IPS-11a (cell line): Measurements from ENCODE around the gene WDR91.

Source experiments
- H3K4me3 ChIP-seq: one replicate; pipeline ENCODE4 v1.5.1; 2013; ENCODE audit warnings: low read depth, low read length, control low read depth

Gene WDR91

GRCh38 chr7:135200821-135201331 is 10.4 kb downstream of the WDR91 start:
- H3K4me3 ChIP-seq = no peak overlapping the region

DNA sequence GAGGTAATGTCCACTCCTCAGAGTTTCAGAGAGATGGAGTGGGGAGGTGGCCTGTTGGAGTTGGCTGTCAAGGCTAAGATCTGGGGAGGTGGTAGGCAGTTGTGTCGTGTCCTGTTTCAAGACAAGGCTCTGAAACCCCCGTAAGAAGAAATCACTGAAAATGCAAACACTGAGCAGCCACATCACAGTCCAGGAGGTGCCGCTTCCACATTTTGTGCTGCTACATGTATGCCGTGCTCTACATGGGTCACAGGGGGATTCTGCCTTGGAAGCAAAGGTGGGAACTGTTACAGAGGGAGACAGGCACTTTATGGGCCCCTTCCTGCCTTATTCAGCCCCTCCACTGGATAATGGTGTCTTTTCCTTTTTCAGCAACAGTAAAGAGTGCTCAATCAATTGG is 11.9 kb downstream of the WDR91 start:
- H3K4me3 ChIP-seq = no peak overlapping the region

- no peak overlapping the region for H3K4me3 ChIP-seq
Measured at GRCh38 chr7:135197906-135198655, 13.2 kb downstream of the WDR91 start.

DNA sequence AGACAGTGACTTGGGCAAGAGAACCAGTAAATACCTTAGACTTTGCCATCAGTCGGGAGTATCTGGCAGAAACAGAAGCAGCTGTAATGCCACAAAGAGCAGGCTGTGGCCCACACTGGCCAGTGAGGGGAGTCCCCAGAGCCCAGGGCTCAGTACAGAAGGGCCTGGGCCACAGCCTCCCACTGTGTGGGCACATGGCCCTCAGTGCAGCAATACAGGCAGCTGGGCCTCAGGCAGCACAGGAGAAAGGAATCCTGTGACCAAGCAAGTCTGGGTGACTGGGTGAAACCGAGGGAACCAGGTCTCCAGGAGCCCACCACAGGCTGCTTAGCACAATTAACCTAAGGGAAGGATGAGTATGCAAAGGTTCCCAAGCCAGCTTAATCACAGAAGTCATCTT is 14.0 kb downstream of the WDR91 start:
- H3K4me3 ChIP-seq = no peak overlapping the region

DNA sequence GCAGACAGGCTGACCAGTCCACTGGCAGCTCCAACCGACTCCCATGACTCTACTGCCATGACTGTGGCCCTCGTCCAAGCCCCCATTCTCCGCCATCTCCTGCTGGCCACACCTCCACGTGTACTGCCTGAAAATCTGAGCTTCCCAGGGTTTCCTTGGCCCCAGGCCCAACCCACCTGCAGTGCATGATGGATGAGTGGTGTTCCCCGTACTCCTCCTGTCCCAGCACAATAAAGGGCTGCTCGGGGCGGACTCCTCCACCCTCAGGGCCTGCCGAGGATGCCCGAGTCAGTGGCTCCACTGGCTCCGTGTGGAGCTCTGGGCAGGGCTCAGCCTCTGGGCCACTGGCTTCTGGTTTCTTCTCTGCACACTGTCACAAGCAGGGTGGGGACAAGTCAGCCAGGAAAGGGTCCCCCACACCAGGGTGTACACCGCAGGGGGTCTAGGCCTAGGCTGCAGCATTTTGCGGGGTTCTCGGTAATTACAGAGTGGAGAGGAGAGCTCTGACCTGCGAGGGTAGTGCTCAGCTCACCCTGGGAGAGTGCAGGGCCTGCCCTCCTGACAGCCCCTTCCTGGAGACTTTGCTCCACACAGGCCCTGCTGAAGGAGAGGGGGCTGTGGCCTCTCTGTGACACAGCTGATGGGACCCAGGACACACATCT is 15.2 kb downstream of the WDR91 start:
- H3K4me3 ChIP-seq = no peak overlapping the region

DNA sequence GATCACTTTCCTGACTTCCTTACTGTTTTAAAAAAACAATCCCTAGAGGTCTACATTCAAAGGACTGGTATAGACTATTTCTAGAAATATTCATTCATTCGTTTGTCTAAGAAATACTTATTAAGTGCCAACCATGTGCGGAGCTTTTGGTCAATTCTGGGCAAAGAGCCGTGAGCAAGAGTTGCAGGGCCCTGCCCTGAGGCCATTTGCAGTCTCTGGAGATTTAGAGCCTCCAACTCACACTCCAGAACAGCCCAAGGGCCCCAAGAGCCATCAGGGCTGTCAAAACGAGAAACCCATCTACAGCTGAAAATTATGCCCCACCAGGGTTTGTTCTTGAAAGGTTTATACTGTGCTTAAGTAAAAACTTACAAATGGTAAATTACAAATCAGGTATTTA is 16.2 kb downstream of the WDR91 start:
- no peak overlapping the region for H3K4me3 ChIP-seq

DNA sequence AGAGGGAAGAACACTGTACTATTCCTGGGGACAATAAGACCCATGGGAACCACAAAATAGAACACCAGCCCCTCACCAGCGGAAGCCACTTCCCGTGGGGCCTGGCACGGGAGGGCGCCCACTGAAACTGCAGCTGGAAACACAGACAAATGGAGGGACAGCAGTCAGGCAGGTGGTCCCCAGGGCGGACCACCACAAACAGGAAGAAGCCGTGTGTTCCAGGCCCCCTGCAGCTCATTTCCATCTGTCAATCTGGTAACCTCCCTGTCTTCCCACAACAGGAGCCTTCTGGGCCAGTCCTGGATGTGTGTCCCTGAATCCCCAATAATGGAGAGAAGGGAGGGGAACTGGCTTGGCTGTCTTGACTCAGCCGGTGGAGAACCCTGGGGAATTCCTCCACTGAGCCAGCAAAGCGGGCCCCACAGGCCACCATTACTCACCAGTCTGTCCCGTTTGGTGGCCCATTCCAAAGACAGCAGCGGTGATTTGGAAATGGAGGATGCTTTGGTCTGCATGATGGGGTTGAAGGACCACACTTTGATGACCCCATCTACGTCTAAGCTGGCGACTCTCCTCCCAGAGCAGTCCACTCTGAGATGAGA is 16.7 kb downstream of the WDR91 start:
- H3K4me3 ChIP-seq = no peak overlapping the region

- H3K4me3 ChIP-seq = no peak overlapping the region
Measured at GRCh38 chr7:135193615-135194081, 17.7 kb downstream of the WDR91 start.

DNA sequence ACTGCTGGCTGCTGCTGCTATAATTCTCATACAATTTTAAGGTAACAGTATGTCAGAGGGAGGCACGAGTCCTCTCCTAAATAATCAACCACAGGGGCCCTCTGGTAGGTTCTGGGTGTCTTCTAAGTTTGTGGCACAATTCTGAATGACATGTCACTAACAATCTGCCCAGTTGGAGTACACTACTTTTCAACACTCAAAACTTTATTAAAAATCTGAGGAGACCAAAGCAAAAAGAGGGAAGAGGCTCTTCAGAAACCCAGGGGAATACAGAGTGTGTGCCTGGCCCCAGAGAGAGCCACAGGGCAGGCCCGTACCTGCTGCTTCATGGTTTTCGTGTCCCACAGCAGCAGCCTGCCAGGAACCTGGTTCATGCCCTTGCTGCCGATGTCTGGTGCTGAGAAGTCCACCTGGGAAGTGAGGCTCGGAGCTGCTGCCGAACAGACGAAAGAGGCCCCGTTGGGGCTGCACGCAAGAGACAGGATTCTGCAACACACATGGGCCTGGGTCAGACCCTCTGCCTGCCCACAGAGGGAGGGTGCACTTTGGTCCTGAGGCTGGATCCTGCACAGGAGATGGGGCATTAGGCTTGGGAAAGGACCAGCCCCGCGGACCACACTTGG is 18.3 kb downstream of the WDR91 start:
- H3K4me3 ChIP-seq = no peak overlapping the region

- no peak overlapping the region for H3K4me3 ChIP-seq
Measured at GRCh38 chr7:135190703-135191102, 20.6 kb downstream of the WDR91 start.

DNA sequence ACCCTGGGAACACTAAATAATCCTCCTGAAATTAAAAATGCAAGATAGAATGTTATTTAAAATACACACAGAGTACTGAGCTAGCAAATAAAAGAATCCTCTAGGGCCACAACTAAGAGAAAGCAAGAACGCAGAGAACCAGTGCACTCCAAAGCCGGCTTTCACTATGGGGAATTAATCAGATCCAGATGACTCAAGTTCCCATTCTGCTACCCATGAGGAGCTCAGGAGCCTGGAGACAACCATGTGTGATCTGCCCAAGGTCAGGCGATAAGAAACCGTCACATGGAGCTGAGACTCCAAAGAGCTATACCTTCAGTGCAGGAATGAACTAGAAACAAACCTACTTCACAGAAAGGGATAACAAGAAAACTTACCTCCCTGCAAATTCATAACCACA is 21.4 kb downstream of the WDR91 start:
- no peak overlapping the region for H3K4me3 ChIP-seq

DNA sequence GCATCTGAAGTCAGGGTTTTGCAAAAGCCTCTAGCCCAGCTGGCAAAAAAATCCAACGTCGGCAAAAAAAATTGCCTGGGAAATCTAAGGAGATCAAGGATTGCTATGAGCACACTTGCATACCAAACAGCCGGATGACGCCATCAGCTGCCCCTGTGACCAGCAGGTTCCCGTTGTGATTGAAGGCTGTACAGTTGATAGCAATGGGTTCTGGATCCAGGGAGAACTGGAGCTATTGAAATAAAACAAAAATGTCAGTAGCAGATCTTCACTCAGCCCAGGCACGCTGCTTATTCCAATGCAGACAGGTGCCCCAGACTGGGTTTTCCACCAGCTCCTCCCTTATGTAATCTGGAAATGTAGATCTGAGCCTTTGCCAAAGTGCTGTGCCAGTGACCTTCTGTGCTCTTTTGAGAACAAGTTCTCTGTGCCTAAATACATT is 22.1 kb downstream of the WDR91 start:
- no peak overlapping the region for H3K4me3 ChIP-seq

GRCh38 chr7:135188298-135188984 is 22.9 kb downstream of the WDR91 start:
- H3K4me3 ChIP-seq = no peak overlapping the region

DNA sequence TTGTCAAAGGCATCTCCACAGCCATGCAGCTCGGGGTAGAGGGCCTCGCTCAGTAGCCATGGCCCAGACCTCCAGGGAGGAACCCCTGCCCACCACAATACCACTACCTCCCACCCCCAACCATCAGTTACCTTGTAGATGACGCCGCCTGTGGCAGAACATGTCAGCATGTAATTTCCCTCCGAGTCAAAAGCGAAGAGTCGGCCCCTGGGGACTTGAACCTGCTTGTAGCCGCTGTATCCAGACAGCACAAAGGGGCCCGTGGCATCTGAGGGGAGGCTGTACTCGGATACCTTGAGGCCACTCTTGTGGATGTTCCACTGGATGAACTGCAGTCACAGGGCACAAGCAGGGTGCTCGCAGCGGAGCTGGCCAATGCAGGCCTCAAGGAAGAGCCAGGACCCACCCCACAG is 24.5 kb downstream of the WDR91 start:
- no peak overlapping the region for H3K4me3 ChIP-seq

- no peak overlapping the region for H3K4me3 ChIP-seq
Measured at GRCh38 chr7:135186261-135186540, 25.1 kb downstream of the WDR91 start.

GRCh38 chr7:135185471-135186260 is 25.7 kb downstream of the WDR91 start:
- H3K4me3 ChIP-seq = no peak overlapping the region

DNA sequence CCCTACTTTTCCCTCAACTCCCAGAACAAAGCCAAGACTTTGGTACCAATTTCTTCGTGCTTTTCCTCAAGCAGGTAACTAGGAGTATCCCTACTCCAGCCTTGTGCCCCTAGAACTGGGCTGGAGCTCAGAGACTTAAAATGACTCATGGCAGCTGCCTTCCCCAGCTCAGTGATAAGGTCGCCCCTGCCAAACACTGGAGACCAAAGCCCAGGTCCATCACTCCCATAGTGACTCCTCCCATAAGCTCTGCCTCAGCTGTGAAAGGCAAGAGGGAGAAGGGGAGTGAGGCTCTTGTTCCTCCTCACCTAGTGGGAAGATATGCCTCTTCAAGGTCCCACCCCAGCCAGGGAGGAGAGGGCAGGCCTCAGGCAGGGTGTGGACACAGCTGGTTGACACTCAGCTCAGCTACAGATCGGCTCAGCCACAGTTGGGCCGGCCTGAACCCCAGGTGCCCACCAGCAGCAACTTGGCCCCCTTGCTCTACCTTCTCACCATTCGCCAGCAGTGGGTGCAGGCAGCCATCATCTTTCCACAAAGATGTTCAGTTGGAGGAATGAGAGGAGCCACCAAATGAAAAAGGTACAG is 27.0 kb downstream of the WDR91 start:
- no peak overlapping the region for H3K4me3 ChIP-seq

- no peak overlapping the region for H3K4me3 ChIP-seq
Measured at GRCh38 chr7:135183478-135183877, 27.8 kb downstream of the WDR91 start.

- H3K4me3 ChIP-seq = no peak overlapping the region
Measured at GRCh38 chr7:135181929-135182678, 29.2 kb downstream of the WDR91 start.
